HG03097 (cell line): ENCODE measurements around the gene GJB5.
"Not testable (repeated sequence)": the region's sequence is repeated elsewhere in the genome, so short reads cannot be mapped to it uniquely, and the experiment has no call there.

ENCODE experiments used
- ATAC-seq: cut with Tn5 transposase; IDR thresholded peaks from one replicate; pipeline ENCODE4 v1.9.1; 2021; ENCODE audit not compliant: unreplicated experiment, low FRiP score

The GJB5 gene

DNA sequence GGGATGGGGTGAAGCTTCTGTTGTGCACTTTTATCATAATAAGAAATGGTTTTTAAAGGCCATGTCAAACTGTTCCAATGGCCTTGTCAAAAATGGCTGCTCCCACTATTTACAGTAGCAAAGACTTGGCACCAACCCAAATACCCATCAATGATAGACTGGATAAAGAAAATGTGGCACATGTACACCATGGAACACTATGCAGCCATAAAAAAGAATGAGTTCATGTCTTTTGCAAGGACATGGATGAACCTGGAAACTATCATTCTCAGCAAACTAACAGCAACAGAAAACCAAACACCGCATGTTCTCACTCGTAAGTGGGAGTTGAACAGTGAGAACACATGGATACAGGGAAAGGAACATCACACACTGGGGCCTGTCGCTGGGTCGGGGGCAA, 18.3 kb downstream of the GJB5 start:
- not testable (repeated sequence) for ATAC-seq

DNA sequence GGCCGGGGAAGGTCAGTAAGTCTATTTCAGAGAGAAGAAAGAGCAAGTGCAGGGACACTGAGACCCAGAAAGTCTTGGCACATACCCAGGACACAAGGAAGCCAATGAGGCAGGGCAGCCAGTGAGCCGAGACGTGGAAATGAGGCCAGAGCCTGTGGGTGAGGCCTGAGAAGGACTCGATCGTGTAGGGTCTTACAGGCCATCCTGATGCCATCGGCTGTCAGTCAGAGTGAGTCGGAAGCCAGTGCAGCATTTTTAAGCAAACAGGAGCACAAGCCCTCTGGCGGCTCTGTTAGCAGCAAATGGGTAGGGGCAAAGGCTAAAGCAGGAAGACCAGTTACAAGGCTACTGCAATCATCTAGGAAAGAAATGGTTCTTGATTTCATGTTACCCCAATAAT, 20.1 kb downstream of the GJB5 start:
- ATAC-seq = no peak

DNA sequence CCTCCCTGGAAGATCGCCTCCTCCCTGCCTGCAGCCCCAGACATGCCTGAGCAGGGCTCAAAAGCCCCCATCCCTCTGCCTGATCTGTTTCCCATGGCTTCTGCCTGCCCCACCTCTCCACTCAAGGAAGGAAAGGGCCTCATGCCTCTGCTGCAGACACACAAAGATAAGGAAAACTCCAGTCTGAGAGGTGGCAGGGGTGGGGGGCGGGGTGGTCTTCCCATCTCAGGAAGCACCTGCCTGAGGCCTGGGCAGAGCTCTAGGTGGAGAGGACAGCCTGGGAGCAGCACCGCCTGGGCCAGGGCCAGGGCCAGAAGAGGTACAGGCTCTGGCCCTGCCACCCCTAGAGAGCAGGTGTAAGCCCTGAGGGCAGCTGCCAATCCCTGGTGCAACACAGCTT, 22.1 kb downstream of the GJB5 start:
- ATAC-seq = no peak

DNA sequence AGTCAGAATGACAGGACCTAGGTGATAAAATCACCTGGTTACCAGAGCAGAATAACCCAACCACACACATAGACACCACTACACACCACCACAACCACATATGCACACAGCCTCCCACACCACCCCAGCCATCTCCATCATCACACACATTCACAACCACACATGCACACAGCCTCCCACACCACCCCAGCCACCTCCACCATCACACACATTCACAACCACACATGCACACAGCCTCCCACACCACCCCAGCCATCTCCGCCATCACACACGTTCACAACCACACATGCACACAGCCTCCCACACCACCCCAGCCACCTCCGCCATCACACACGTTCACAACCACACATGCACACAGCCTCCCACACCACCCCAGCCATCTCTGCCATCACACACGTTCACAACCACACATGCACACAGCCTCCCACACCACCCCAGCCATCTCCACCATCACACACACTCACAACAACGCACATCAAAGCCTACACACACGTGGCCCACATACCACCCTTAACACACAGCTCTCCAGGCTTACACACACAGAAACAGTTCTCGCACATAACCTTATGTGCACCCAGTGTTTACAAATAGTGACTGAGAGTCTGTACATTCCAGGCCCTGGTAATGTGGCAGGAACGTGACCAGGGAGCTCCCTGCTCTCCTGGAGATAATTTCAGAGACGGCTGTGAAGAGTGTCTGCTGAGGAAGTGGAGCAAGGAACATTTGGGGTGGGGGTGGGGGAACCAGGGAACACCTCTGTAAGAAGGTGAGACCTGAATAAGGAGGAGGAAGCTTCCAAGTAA, 22.9 kb downstream of the GJB5 start:
- no peak for ATAC-seq

DNA sequence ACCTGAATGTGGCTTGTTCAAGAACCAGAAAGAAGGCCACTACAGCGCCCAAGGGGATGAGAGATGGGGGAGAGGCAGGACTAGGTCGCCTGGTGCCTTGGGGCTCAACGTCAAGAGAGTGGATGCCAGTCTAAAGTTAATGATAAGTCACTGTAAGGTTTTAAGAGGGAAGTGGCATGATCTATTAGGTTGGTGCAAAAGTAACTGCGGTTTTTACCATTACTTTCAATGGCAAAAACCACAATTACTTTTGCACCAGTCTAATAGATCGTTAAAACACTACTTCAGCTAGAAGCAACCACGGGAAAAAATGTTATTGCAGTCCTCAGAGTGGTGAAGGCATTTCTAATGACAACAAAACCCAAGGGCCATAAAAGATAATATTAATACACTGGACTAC, 23.5 kb downstream of the GJB5 start:
- no peak for ATAC-seq

DNA sequence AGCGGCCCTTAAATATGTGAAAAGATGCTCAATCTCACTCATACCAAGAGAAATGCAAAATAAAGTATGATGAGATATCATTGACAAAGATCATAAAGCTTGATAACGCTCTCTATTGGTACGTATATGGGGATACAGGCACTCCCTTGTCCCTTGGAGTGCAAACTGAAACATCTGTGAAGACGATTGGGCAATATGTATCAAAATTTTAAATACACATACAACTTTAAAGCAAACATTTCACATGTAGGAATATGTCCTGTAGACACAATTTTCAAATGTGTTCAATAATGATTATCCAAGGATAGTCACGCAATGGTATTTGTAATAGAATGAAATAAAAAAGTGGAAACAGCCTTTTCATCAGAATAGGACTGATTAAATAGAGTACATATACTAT, 24.2 kb downstream of the GJB5 start:
- ATAC-seq = no peak

DNA sequence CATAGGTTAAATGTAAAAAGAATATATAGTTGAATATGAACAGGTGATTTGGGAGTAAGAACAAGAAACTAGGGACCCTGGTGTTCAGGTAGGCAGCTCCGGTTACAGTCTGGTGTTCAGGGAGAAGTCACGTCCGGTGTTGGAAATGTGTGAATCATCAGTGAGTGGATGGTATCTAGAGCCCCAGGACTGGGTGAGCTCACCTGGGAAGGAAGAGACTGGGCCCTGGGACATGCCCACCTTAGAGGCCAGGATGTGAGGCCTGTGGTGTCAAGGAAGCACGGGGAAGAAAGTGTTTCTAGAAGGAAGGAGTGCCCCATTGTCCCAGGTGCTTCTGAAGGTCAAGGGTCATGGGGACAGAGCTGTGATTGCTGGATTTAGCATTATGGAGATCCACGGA, 24.7 kb downstream of the GJB5 start:
- ATAC-seq = no peak

DNA sequence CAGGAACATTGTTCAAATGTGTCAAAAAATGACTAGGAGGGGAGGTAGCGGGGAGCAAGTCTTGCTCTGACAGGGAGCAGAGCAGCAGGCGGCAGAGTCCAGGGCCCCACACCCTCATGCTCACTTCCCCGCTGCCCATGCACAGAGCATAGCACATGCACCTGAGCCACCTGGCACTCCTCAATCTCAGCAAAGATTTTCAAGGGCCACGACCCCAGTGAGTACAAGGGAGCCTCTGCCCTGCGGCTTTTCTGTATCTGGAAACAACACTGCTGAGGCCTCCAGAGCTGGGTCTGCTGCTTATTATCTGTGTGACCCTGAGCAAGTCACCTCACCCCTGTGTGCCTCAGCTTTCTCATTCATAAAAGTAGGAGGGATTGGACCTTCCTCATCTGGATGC, 25.1 kb downstream of the GJB5 start:
- ATAC-seq = no peak

DNA sequence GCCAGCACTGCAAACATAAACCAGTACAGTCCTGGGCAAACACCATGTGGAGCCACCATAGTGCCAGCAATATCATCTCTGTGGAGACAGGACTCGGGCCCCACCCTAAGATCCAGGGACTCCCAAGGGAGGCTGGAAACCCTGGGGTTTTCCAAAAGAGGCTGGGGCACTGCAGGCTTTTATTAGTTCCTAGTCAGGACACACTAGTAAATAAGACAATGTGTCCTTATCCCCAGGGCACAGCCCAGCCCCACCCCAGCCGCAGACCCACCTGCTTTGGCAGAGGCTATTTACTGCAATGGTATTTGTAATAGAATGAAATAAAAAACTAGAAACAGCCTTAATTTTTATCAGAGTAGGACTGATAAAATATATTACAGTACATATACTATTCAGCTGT, 25.7 kb downstream of the GJB5 start:
- ATAC-seq = no peak

DNA sequence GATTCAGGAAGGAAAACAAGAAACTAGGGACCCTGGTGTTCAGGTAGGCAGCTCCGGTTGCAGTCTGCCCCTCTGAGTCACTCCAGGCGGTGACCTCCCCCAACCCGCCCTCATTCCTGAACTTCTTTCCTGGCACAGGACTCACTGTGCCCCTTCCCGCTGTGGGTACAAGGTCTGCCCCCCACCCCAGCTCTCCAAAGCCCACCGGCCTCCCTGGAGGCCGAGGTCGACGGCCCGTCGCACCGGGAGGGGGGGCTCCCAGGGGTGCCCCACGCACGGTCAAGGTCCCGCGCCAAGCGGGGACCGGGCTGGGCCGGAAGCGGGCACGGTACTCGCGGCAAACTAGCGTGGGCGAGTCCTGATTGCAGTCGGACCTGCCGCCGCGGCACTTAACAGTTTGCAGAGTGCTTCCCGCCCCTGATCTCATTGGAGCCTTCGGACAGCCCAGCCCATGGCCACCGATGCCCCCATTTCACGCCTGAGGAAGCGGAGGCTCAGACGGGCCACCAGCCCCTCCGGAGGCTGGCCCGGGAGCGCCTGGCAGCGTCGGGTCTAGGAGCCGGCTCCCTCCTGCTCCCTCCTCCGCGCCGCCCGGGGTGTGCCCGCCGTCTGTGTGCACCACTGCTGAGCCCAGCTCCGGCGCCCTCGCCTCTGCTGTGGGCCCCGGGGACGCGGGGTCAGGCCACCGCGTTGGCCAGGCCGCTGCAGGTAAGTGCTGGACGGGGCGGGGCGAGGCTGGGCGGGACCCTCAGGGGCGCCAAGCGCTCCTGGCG, 26.4 kb downstream of the GJB5 start, which contains the start of gene GJB3:
Gene GJB3, plus strand, starts transcription at position 144 of the 773 bp plus-strand sequence. CDS start 3,549 bp downstream, outside the sequence.
- ATAC-seq = no peak

DNA sequence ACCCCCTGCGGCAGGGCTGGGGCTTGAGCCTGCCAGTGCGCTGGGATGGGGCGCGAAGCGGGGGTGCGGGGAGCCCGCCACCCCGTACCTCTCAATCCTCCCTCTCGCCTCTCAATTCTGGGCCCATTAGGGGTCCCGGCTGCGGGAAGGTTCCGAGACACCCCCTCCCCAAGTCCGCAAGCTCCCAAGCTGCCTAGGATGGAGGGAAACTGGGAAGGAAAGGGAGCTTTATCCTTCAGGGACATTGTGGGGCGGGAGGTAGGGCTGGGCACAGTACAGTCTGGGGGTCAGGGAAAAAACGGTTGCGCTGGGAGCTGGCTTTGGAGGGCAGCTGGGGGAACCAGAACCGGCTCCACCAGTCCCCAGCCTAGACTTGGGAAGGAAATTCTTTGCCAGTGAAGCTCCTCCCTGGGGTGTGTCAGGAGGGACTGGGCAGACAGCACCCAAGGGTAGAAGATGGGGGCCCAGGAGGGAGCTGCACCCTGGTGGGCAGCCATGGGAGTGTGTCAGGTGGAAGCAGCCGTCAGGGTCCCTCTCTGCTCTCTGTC, 27.1 kb downstream of the GJB5 start:
- ATAC-seq = no peak

DNA sequence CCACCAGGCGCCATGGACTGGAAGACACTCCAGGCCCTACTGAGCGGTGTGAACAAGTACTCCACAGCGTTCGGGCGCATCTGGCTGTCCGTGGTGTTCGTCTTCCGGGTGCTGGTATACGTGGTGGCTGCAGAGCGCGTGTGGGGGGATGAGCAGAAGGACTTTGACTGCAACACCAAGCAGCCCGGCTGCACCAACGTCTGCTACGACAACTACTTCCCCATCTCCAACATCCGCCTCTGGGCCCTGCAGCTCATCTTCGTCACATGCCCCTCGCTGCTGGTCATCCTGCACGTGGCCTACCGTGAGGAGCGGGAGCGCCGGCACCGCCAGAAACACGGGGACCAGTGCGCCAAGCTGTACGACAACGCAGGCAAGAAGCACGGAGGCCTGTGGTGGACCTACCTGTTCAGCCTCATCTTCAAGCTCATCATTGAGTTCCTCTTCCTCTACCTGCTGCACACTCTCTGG, 29.9 kb downstream of the GJB5 start:
- no peak for ATAC-seq

DNA sequence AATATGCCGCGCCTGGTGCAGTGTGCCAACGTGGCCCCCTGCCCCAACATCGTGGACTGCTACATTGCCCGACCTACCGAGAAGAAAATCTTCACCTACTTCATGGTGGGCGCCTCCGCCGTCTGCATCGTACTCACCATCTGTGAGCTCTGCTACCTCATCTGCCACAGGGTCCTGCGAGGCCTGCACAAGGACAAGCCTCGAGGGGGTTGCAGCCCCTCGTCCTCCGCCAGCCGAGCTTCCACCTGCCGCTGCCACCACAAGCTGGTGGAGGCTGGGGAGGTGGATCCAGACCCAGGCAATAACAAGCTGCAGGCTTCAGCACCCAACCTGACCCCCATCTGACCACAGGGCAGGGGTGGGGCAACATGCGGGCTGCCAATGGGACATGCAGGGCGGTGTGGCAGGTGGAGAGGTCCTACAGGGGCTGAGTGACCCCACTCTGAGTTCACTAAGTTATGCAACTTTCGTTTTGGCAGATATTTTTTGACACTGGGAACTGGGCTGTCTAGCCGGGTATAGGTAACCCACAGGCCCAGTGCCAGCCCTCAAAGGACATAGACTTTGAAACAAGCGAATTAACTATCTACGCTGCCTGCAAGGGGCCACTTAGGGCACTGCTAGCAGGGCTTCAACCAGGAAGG, 30.5 kb downstream of the GJB5 start:
- no peak for ATAC-seq

DNA sequence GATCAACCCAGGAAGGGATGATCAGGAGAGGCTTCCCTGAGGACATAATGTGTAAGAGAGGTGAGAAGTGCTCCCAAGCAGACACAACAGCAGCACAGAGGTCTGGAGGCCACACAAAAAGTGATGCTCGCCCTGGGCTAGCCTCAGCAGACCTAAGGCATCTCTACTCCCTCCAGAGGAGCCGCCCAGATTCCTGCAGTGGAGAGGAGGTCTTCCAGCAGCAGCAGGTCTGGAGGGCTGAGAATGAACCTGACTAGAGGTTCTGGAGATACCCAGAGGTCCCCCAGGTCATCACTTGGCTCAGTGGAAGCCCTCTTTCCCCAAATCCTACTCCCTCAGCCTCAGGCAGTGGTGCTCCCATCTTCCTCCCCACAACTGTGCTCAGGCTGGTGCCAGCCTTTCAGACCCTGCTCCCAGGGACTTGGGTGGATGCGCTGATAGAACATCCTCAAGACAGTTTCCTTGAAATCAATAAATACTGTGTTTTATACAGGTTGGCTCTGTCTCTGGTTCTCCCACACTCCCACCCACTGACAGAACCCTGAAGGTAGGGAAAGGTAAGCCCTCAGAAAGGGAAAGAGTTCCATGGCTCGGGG, 31.1 kb downstream of the GJB5 start:
- ATAC-seq = no peak

DNA sequence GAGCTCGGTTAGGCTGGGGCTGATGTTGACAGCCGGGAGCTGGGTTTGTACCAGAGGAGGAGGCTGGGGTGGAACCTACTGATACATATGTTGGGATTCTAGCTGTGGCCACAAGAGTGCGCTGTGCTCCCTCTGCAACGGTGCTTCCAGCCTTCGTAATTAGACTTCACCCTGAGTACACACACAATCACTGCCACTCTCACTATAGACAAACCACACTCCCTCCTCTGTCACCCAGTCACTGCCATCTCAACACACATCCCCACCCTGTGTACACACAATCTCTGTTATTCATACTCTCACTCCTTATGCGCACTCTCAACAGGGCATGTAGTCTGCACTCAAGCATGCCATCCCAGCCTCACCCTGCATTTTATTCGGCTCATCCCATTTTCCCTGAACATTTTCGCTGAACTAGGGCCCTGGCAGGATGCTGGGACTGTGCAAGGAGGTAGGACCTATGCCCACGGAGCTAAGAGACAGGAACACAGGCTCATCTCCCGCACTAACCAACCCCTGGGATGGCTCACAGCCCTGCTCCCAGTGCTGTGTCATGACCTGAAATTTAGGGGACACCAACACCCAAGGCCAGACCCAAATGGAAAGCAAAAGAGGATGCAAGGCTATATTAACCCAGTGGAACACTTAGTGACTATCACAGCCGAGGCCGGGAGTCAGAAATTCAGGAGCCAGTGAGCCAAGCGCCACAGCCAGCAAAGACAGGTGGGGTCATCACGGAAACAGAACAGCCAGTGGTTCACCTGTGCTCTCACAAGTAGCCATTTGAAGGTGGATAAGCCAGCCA, 31.9 kb downstream of the GJB5 start:
- ATAC-seq = no peak

DNA sequence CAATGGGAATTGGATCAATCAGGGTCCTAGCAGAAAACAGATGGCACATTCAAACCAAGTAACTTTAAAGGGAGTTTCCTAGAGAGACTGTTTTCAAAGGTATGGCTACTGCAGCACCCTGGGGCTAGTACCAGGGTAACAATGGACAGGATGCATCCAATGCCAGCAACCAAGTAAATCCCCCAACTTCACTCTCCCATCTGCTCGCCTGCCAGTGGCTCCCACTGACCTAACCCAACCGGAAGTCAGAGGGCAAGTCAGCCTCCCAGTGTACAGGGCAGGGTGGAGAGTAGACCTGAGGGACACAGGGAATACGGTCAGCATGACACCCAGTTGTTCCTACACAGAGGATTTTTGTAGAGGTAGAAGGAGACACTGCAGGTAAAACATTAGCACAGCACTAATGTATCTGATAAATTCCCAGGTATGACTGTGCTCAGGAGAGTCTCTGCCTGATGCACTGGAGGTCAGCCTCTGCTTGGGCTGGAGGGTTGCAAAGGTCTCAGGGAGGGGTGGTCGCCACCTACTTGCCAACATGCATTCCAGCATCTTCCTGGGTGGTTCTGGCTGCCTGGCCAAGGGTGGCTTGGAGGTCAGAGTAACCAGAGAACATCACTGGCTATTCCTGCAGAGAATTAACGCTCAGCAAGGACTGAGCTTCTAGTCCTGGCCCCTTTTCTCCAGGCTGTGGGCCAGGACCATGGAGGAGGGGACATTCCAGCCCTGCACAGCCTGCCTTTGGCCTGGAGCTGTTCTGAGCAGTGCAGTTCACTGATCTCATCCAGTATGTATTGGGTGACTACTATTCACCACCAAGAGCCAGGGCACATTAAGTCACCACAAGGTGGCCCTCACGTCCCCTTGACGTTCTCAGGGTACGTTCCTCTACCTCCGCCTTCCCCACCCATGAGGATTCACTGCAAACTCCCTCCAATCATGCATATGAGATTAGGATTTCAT, 32.9 kb downstream of the GJB5 start:
- ATAC-seq = no peak

DNA sequence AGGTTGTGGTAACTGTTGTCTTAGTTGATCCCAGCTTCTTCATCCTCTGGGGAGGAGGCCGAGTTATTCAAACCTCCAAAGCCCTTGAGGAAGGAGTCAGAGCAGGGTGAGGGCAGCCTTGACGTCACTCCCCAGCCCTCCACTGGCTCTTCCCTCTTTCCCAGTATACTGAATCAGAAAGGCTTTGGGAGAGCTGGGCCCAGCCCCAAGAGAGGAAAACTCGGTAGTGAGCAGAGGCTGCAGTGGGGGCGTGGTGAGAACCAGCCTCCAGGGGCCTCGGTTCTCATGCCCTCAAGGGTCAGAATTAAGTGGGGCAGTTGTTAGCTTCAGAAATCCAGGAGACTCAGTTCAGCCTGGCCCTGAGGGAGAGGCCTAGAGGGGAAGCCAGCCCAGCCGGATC, 36.1 kb downstream of the GJB5 start:
- ATAC-seq = no peak

DNA sequence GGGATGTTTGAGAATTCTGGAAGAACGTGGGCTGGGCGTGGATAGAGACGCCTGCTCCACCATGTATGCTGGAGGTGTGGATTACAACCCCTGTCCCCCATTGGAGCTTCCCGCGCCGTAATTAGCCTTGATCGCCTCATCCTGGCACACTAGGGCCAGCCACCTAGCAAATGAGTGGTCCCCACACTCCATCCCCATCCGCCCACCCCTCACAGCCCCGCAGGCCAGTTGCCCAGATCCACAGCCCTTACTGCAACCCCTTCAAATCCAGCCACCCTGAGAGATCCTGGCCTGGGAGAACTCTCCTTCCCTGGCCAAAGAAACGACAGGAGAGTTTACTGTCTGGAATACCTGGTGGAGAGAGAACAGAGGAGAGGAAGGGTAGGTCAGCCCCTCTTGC, 37.6 kb downstream of the GJB5 start:
- ATAC-seq = no peak
